ENCODE results near the gene RIPK4. TPM values are rescaled to one million over a fixed set of nuclear protein-coding genes. Genes with fewer than 3 reads are reported as not detected.

Gene RIPK4
- total RNA-seq, 1 donor from 2014 or later = 0.17 TPM

DNA sequence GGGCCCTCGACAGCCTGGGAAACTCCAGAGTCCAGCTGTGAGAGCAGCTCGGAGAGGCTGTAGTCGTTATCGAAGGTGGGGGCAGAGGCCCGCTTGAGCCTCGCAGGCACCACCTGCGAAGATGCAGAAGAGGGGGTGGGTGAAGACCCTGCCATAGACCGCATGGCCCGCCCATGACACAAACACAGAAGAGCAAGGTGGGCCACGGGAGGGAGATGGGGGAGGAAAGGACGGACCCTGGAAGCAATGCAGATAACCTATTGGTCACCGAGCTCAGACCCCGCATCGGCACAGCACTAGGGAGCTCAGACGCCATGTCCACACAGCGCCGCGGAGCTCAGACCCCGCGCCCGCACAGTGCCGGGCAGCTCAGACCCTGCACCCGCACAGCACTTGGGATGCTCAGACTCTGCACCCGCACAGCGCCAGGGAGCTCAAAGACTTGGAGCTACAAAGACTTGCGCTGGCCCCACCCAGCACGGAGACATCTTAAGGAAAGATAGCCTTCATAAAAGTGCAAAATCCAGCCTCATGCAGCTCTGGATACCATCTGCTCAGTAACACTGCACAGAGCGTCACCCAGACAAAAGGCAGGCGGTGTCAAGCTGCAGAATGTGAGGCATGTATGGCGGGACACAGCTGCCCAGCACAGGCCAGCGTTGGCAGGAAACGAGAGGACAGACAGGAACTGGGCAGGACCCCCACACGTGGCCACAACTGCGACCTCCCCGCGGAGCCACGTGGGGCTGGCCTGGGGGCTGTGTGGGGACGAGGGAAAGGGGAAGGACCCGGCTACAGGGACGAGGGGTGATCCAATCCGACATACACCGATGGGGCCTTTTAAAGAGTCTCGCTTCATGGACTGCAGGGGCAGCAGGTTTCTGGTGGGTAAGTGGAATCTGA, 22.6 kb downstream of the RIPK4 start:
- intact Hi-C loops (cut with micrococcal nuclease) = no loop called here
- ATAC-seq (no peak), DNase-seq (no peak)

DNA sequence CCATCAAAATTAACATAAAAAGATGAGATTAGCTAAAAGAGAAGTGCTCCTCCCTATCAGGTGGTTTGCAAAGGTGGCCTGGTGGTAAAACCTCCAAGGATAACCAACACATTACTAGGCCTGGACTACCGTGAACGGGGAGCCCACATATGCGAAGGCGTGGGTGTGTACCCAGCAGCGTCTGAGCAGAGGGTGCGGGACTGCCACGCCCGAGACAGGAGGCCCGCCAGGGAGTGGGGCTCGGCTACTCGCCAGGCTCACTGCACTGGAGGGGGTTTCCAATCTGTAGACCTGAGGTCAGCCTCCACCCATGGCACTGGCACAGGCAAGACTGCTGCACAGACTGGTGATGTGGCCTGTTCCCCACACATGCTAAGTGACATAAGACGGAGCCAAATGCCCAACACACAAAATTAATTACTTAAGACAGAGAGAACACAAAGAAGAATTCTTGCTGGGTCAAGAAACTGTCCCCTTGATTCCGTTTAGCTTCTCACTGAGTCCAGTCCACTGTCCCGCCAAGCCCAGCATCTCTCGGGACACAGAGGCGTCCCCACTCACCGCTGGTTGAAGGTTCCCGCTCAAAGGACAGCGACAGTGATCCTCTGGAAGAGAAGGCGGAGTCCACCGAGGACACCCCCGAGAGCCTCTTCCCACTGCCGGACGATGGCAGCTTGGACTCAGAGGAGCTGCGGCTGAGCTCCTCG, 23.4 kb downstream of the RIPK4 start:
- intact Hi-C loops (cut with micrococcal nuclease) = no loop called here
- no peak for ATAC-seq
- no peak for DNase-seq

DNA sequence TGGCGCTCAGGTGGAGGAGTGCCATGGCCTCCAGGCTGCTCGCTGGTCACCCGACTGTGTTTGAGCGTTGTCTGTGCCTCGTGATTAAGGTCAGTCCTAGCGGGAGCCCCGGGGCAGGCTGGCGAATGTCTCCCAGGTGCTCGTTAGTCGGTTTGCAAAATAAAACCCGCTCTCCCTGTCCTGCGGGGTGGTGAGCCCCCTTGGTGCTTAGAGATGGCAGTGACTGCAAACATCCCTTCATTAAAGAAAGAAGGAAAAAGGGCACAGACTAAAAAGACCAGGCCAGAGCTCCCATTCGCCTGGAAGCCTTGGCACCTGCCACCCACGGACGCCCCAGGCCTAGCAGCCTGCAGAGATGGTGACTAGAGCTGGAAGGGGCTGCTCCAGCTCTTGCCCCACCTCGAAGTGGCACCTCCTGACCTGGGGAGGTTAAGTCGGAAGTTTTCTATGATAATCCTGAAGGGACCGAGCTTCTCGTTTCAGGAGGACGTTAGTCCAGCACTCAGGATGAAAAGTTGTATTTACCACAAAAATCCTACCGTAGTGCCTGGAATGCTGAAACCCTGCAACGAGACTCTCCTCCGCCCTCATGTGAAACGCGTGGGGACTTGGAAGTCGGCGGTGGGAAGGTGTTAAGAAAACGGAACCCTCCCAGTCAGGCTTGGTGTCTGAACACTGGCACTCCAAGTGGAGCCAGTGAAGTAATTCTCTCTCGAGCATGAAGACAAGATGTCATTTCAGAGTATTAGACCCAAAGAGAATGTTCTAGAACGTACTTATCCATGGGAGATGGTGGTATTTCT, 24.6 kb downstream of the RIPK4 start:
- intact Hi-C loops (cut with micrococcal nuclease) = no loop called here
- no peak for DNase-seq
- ATAC-seq = no peak

DNA sequence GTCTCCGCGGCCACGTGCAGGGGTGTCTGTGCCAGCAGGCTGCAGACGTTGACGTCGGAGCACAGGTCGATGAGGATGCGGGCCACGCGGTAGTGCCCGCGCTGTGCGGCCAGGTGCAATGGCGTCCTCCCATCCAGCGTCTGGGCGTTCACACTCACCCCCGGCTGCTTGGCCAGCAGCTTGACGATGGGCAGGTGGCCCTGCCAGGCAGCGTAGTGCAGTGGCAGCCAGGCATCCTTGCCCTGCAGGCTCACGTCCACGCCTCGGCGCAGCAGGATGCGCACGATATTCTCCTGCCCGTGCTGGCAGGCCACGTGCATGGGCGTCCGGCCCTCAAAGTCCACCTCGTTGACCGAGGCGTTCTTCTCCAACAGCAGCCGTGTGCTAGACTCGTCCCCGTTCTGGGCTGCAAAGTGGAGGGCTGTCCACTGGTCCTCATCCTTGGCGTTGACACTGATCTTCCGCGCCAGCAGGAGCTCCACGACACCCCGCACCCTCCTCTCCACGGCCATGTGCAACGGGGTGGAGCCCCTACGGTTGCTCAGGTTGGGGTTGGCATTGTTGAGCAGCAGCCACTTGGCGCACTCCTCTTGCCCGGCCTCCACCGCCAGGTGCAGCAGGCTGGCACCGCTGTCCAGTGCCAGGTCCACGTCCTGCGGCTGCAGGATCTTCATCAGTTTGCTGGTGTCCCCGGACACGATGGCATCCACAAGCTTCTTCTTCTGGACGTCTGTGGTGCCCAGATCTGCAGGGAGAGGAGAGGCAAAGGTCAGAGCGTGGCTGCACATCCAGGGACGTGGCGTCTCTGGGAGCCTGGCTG, 25.4 kb downstream of the RIPK4 start:
- intact Hi-C loops (cut with micrococcal nuclease) = no loop called here
- ATAC-seq (no peak), DNase-seq (no peak)

DNA sequence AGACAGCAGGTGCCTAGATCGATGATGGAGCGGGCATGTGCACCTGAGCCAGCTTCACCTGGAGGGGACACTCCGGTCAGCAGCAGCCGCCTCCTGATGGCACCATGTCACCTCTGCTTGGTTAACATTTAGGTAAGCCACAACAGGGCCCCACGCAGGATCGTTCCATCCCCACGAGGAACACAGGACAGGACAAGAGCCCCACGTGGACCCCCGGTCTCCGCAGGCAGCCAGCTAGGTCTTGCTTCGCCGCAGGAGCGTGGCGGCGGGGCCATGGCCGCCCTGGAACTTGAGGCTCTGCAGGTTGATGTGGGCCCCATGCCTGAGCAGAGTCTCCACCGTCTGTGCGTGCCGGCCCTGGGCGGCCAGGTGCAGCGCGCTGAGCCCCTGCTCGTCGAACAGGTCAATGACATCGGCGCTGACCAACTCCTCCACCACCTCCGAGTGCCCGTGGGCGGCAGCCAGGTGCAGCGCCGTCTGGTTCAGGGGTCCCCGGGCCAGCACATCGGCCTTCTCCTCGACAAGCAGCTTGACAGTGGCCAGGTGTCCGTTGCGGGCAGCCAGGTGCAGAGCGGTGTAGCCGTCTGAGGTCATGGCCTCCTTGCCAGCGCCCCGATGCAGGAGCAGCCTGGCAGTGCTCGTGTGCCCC, 26.1 kb downstream of the RIPK4 start:
- DNase-seq (no peak), ATAC-seq (no peak)
- intact Hi-C loops (cut with micrococcal nuclease) = no loop called here

DNA sequence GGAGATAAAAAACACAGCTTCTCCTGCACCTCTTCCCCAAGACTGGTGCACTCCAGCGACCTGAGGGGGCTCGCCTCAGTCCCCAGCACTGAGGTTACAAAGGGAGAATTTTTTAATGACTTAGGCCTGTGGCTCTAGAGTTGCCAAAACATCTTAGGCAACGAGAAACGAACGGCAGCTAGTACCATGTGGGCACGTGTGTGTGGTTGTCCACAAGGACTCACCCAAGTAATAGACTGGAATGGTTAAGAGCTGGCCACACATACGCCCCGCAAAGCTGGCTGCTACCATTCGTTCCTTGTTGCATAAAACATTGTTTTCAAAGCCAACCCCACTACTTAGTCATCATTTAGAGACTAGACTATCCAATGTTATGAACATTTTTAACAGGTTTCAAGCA, 26.9 kb downstream of the RIPK4 start:
- intact Hi-C loops (cut with micrococcal nuclease) = no loop called here
- ATAC-seq (no peak), DNase-seq (no peak)

DNA sequence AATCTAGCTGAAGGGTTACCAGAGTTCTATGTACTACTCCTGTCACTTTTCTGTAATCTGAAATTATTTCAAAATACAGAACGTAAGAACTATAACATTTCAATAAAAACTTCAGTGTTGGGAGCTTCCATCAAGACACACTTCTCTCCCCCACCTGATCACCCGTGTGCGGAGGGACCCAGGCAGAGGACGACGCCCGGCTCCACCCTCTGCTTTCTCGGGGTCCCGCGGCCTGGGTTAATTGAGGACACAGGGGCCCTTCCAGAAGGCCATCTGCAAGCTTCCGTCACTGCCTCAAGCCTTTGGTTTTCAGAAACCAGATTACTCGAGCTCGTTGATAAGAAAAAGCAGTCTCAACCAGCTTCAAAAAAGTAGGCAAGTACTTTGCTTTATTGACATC, 27.8 kb downstream of the RIPK4 start:
- ATAC-seq (no peak), DNase-seq (no peak)
- intact Hi-C loops (cut with micrococcal nuclease) = no loop called here

DNA sequence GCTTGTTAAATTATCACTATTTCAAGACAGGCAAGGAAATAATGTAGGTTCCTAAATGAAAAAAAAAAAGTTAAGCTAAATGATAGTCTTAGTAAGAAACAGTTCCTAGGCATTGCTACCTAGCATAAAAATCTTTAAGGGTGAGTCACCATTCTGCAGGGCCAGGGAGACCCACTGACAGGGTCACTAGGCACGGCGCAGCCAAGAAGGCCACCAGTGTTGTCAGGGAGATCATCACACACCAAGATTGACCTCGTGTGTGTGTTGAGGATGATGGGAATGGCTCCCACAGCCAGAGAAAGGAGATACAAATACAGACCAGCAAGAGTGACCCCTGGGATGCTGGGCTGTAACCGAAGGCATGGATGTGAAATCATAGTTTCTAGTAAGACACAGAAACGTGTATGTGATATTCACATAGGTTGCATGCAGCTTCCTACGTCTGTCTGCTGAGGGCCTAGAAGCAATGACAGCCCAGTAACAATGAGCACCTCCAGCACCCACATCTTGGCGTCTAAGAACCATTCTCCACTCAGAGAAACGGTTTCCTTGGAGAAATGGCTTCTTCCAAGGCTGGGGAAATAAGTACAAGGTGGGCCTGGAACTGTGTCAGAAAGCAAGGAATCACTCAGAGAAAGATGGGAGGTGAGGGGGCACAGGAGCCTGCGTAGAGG, 29.1 kb downstream of the RIPK4 start:
- intact Hi-C loops (cut with micrococcal nuclease) = no loop called here
- no peak for DNase-seq
- ATAC-seq = no peak

DNA sequence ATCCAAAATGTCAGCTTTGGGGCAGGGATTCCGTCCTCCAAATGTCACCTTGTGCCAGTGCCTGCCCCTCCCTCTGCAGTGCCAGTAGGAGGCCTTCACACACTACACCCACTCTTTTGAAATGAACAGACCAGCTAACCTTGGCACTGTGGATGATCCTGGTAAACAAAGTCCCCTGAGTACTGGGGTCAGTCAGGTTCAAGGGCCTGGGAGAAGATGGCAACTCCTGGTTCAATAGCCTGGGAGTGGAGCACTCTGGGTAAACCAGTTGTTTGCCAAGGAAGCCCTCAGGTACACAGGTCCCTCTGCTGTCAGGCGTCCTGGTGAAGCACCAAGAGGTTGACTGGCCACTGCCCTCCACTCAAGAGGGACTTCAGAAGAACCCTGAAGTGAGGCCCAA, 30.4 kb downstream of the RIPK4 start:
- no peak for DNase-seq
- no peak for ATAC-seq
- intact Hi-C loops (cut with micrococcal nuclease) = no loop called here

DNA sequence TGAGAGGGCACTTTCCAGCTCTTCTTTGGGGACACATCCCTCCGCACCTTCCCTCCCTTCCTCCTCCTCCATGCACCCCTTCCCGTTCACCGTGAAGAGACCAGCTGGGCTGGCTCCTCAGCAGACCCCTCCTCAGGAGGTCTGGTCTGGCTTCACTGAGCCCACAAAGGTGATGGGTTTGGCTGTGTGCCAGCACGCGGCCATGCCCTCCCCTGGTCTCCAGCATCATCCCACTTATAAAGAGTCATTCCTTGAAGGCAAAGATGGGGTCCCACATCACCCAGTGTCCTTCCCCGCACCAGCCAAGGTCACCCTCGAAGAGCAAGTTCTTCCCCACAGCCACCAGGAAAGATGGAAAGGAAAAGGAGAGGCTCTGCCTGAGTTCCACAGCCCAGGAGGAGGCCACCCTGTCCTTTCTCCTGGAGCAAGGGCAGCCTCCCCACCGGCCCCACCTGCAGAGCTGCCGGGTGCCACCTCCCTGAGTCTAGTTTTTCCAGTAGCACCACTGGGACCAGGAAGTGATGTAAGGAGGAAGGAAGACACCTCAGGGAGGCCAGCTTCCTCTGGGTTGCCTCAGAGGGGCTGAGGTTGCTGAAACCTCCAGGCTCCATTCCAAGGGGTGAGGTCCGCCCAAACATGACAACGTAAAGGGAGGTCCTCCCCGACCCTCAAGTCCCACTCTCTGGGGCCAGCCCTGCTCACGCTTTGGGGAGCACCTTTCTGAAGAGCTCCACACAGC, 32.7 kb downstream of the RIPK4 start:
- no peak for DNase-seq
- intact Hi-C loops (cut with micrococcal nuclease) = no loop called here
- ATAC-seq = no peak

DNA sequence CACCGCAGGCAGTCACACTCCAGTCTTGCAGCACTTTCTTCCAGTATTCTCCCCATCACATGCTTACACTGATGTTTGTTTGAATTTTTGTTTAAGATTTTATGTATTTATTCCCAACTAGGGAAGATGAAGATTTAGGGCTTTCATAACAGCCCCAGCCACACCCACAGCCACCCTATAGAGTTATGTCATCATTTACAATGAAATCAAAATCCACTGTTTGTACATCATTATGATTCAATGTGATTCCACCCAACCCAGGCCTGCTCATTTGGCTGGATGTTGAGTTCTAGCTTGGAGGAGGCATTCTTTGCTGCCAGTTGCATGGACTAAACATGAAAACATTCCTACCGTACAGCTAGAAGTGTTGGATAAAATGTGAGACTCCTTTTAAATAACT, 35.8 kb downstream of the RIPK4 start:
- intact Hi-C loops (cut with micrococcal nuclease) = no loop called here
- DNase-seq (no peak), ATAC-seq (no peak)

DNA sequence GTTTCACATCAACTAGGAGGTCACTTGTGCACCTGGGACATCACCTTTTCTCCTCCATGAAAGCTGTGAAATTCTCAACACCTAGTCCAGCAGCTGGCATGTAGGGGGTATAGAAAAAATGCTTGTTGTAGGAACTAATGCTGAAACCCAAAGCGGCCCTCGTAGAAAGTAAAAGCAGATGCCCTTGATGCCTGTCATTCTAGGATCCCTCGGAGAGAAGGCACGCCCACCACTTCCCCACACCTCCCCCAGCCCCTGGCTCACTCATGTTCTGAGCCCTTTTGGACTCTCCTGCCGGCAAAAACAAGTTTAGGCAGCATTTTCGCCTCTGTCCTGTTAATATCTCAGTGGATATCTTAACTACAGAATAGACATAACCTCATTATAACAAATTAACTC, 36.5 kb downstream of the RIPK4 start:
- intact Hi-C loops (cut with micrococcal nuclease) = no loop called here
- no peak for DNase-seq
- ATAC-seq = no peak

DNA sequence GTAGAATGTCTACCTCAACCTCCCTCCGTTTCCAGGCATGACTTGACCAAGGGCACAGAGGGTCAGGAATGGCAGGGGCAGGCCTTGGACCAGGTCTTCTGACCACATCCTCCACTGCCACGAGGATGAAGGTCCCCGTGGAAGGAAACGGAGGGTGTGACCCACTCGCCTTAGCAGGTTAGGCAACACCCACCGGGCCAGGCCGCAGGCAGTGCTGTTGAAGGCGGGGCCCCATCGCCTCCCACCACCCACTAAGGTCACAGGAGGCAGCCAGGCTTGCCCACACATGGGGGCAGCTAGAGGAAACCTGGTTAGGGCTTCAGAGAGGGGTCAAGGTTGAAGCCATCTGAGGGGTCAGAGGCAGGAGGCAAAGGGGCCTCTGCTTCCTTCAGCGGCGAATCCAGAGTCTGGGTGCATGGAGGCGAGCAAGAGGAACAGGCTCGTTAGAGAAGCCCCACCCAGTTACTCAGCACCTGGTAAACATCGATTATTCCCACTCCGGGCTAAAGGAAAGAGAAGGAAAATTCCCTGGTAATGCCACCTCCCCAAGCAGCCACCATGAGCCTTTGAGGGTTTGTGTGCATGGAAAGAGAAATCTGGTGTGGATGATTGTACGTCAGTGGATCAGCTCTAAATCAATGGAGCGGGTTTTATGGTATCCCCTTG, 37.0 kb downstream of the RIPK4 start:
- DNase-seq (no peak), ATAC-seq (no peak)
- intact Hi-C loops (cut with micrococcal nuclease) = no loop called here

DNA sequence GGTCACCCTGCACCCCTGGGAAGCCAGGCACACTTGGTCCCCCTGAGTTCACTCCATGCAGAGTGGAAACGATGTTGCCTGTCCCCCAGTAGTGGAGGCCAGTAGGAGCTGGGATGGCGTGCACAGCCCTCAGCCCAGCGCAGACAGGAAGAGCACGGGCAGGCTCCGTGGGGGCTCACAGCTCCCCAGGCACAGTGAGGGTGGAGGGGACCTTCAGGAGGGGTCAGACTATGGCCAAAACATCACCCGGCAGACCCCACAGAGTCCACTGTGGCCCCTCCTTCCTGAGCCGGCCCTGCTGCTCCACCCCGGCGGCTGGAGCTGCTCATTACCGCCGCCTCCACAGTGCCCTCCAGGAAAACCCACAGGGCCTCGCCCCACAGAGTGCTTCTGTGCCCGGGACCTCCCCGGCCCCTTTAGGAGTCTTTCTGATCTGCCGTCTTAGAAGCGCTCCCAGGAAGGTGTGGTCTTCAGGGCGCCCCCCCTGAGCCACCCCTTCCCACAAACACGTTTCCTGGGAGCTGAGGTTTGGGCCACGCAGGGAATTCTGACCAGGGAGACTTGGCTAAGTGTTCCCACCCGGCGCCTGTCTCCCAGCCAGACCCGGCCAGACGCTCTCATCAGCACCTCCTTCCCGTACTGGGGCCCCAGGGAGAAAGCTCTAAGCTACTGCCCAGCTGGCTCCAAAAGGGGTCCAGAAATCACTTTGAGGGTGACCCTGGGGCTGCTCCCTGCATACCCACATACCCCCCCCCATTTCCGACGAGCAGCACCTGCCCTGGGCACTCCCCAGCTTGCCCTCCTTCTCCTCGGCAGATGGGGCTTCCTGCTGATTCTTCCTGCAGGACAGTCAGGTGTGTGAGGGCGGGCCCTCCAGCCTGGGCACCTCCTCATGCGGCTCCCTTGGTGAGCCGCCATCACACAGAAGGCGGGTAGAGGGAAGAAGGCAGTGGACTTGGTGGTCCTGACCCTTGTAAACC, 38.8 kb downstream of the RIPK4 start:
- intact Hi-C loops (cut with micrococcal nuclease) = no loop called here
- ATAC-seq (no peak), DNase-seq (no peak)

DNA sequence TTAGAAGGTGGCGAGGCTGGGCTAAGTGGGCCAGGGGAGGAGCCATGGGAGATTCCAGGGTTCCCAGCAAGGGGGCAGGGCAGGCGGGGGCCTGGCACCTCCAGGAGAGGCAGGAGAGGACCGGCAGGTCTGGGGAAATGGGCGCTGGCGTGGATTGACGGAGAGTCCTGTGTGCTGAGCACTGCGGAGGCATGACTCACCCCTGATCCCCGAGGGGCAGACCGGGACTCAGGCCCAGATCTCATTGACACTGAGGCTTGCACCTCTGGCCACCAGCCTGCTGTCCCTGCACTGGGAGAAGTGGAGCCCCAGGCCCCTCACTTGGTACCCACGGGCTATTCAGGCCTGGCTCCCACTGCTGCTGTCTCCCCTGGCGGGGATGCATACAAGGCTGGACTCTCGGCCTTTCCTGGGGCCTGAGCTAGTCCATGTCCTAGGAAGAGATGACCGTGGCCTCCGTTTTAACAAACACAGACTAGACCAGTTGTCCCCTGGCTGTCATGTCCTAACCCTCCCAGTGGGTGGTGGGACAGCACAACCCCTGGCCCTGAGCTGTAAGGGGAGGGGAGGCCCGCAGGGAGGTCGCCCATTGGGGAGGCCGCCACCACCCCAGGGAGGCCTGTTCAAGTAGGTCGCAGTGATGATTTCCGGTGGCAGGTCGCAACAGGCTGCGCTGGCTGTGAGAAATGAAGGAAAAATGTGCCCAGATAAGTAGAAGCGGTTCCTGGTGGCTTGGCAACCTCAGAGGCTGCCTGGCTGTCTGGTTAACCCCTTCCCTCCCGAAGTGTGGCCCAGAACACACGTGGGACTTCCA, 39.7 kb downstream of the RIPK4 start:
- ATAC-seq = peak; percentile 91
- DNase-seq = peak; percentile 78
- intact Hi-C loops (cut with micrococcal nuclease) = no loop called here

All from left ventricle myocardium superior (tissue), 1 donor.